Skin epidermis (tissue), 12 donors: Measurements from ENCODE around the gene ABCC4.

Source experiments
- H3K27ac ChIP-seq, 21 experiments: fragments of 200-600 bp; sonication (generic) in 11 of 21; one replicate each; pipeline ENCODE4 v1.5.0; 2020; ENCODE audit warnings: mild to moderate bottlenecking in 3 of 21, inconsistent platforms in 2 of 21, moderate library complexity in 2 of 21
- H3K4me3 ChIP-seq, 7 experiments: fragments of 200-600 bp; sonication (generic) in 2 of 7; one replicate each; pipeline ENCODE4 v1.5.0; 2020; ENCODE audit warnings: inconsistent platforms in 2 of 7, mild to moderate bottlenecking in 2 of 7, moderate library complexity in 1 of 7

Gene ABCC4

GRCh38 chr13:95301183-95301967, at the start of gene ABCC4:
Gene ABCC4 (minus strand): TSS chr13:95301451. CDS start chr13:95301314, 137 bp downstream.
- Histone ChIP-seq H3K4me3 (peak within 1 kb of the TSS; percentile 72 to 90 (median 81)), H3K27ac (peak within 1 kb of the TSS; percentile 2 to 83 (median 66))

- Histone ChIP-seq H3K4me3 (no peak overlapping the region), H3K27ac (no peak overlapping the region)
These were observed 48.0 kb upstream of the ABCC4 start for GRCh38 chr13:95349267-95349666.

GRCh38 chr13:95343944-95344343, 42.7 kb upstream of the ABCC4 start:
- H3K27ac ChIP-seq, result no peak overlapping the region
- H3K4me3 ChIP-seq, result no peak overlapping the region

GRCh38 chr13:95341441-95341840, 40.2 kb upstream of the ABCC4 start:
- Histone ChIP-seq H3K27ac (no peak overlapping the region), H3K4me3 (no peak overlapping the region)

GRCh38 chr13:95338905-95339304, 37.7 kb upstream of the ABCC4 start:
- no peak overlapping the region for H3K27ac ChIP-seq
- no peak overlapping the region for H3K4me3 ChIP-seq

GRCh38 chr13:95337597-95337996, 36.3 kb upstream of the ABCC4 start:
- Histone ChIP-seq H3K27ac (no peak overlapping the region), H3K4me3 (no peak overlapping the region)

GRCh38 chr13:95335667-95336066, 34.4 kb upstream of the ABCC4 start:
- no peak overlapping the region for H3K27ac ChIP-seq
- no peak overlapping the region for H3K4me3 ChIP-seq

- Histone ChIP-seq H3K4me3 (no peak overlapping the region), H3K27ac (no peak overlapping the region)
These were observed 27.1 kb upstream of the ABCC4 start for GRCh38 chr13:95328386-95328785.

- Histone ChIP-seq H3K4me3 (no peak overlapping the region), H3K27ac (no peak overlapping the region)
These were observed 25.9 kb upstream of the ABCC4 start for GRCh38 chr13:95327190-95327589.

GRCh38 chr13:95326695-95327094, 25.4 kb upstream of the ABCC4 start:
- Histone ChIP-seq H3K4me3 (no peak overlapping the region), H3K27ac (no peak overlapping the region)

- Histone ChIP-seq H3K27ac (no peak overlapping the region), H3K4me3 (no peak overlapping the region)
These were observed 24.2 kb upstream of the ABCC4 start for GRCh38 chr13:95325485-95325884.

GRCh38 chr13:95323930-95324662, 22.8 kb upstream of the ABCC4 start:
- H3K27ac ChIP-seq, result no peak overlapping the region
- no peak overlapping the region for H3K4me3 ChIP-seq

GRCh38 chr13:95319551-95320274, 18.5 kb upstream of the ABCC4 start:
- Histone ChIP-seq H3K27ac (no peak overlapping the region), H3K4me3 (no peak overlapping the region)

GRCh38 chr13:95317039-95317989, 16.1 kb upstream of the ABCC4 start:
- no peak overlapping the region for H3K27ac ChIP-seq

GRCh38 chr13:95315752-95316151, 14.5 kb upstream of the ABCC4 start:
- Histone ChIP-seq H3K27ac (no peak overlapping the region), H3K4me3 (no peak overlapping the region)

More at GRCh38 chr13:95317039-95317989, 16.1 kb upstream of the ABCC4 start:
- no peak overlapping the region for H3K4me3 ChIP-seq

- H3K27ac ChIP-seq, result no peak overlapping the region
- H3K4me3 ChIP-seq, result no peak overlapping the region
These were observed 6.3 kb upstream of the ABCC4 start for GRCh38 chr13:95307507-95307906.

- H3K27ac ChIP-seq, result no peak overlapping the region
- no peak overlapping the region for H3K4me3 ChIP-seq
These were observed 3.2 kb upstream of the ABCC4 start for GRCh38 chr13:95304453-95304852.

GRCh38 chr13:95301968-95302393, 730 bp upstream of the ABCC4 start:
- H3K27ac ChIP-seq, result peak overlapping the region in 10 of 21 experiments; percentile 33 to 83 (median 74)

GRCh38 chr13:95300625-95301182, 547 bp downstream of the ABCC4 start:
- H3K4me3 ChIP-seq, result peak overlapping the region; percentile 72 to 90 (median 81)
- peak overlapping the region; percentile 2 to 83 (median 66) for H3K27ac ChIP-seq

More at GRCh38 chr13:95301968-95302393, 730 bp upstream of the ABCC4 start:
- H3K4me3 ChIP-seq, result peak overlapping the region; percentile 72 to 90 (median 81)
